HL-60 (cell line): ENCODE results near the gene RNF167.

Experiments
- DNase-seq, 2 experiments: peaks; one replicate each; pipeline ENCODE4 v3.0.0-alpha.2; 2010 to 2020; ENCODE audit warnings: low read depth in 1 of 2, low spot score in 1 of 2
- H3K27ac ChIP-seq: fragments of 250-450 bp; sonication (Bioruptor Pico); replicated peaks from 2 replicates; pipeline ENCODE4 v1.5.1; 2020; ENCODE audit warnings: mild to moderate bottlenecking, moderate library complexity
- H3K27me3 ChIP-seq: fragments of 250-450 bp; sonication (Bioruptor Pico); 2 replicates; pipeline ENCODE4 v1.5.1; 2021; ENCODE audit warnings: mild to moderate bottlenecking, moderate library complexity; ENCODE audit not compliant: insufficient read depth, poor library complexity, severe bottlenecking
- H3K4me3 ChIP-seq: replicated peaks from 2 replicates; pipeline ENCODE4 v1.5.1; 2011; ENCODE audit warnings: mild to moderate bottlenecking, control low read depth, low read length; ENCODE audit not compliant: insufficient read depth
- CTCF ChIP-seq: IDR thresholded peaks from one replicate; pipeline ENCODE4 v1.5.1; 2011; ENCODE audit warnings: low read length, control low read depth, inconsistent platforms; ENCODE audit not compliant: insufficient read depth
- GABPA ChIP-seq: IDR thresholded peaks from 2 replicates; pipeline ENCODE4 v1.6.1; 2012; ENCODE audit warnings: low read depth
- POLR2AphosphoS5 ChIP-seq: IDR thresholded peaks from 2 replicates; pipeline ENCODE4 v1.6.1; 2012; ENCODE audit warnings: low read depth
- REST ChIP-seq: IDR thresholded peaks from 2 replicates; pipeline ENCODE4 v1.6.1; 2012; ENCODE audit warnings: low read depth; ENCODE audit not compliant: insufficient replicate concordance
- SPI1 ChIP-seq: IDR thresholded peaks from 2 replicates; pipeline ENCODE4 v1.6.1; 2012; ENCODE audit warnings: low read depth, mild to moderate bottlenecking, borderline replicate concordance

Gene RNF167

GRCh38 chr17:4958102-4958501 lies 18.0 kb downstream of the RNF167 start:
- no peak for DNase-seq
- no peak overlapping the region for H3K4me3 ChIP-seq
- no peak for TF ChIP-seq SPI1
- no peak for TF ChIP-seq POLR2AphosphoS5
- no peak for TF ChIP-seq GABPA
- no peak for TF ChIP-seq CTCF
- TF ChIP-seq REST, result no peak

GRCh38 chr17:4959261-4959965 lies 19.3 kb downstream of the RNF167 start:
- no peak overlapping the region for H3K4me3 ChIP-seq
- no peak overlapping the region for H3K27ac ChIP-seq
- no peak for DNase-seq
- H3K27me3 ChIP-seq, result no peaks in the 10 kb centered on the region
- no peak for TF ChIP-seq GABPA
- TF ChIP-seq CTCF, result no peak
- TF ChIP-seq SPI1, result no peak

More at GRCh38 chr17:4958102-4958501, 18.0 kb downstream of the RNF167 start:
- H3K27me3 ChIP-seq, result no peaks in the 10 kb centered on the region
- no peak overlapping the region for H3K27ac ChIP-seq

- no peak for DNase-seq
- Histone ChIP-seq H3K4me3 (no peak overlapping the region), H3K27me3 (no peaks in the 10 kb centered on the region), H3K27ac (no peak overlapping the region)
- no peak for TF ChIP-seq REST
- no peak for TF ChIP-seq GABPA
- no peak for TF ChIP-seq SPI1
- TF ChIP-seq POLR2AphosphoS5, result no peak
- no peak for TF ChIP-seq CTCF
Measured at GRCh38 chr17:4960279-4960922, 20.3 kb downstream of the RNF167 start.
